H1 (cell line): Measurements from ENCODE around the gene CDR2.

Source experiments
- CREB1 ChIP-seq: IDR thresholded peaks from 2 replicates; pipeline ENCODE4 v1.6.1; 2012; ENCODE audit warnings: inconsistent platforms
- CTCF ChIP-seq, 3 experiments: IDR thresholded peaks; 1 replicate in 2 of 3; 2 replicates in 1 of 3; pipeline versions ENCODE4 v1.5.1 to v1.6.1; 2011; ENCODE audit warnings: low read length in 3 of 3, mild to moderate bottlenecking in 3 of 3, inconsistent platforms in 2 of 3, low read depth in 1 of 3, moderate library complexity in 1 of 3; ENCODE audit not compliant: insufficient read depth in 1 of 3; ENCODE audit errors: control extremely low read depth in 1 of 3
- EP300 ChIP-seq, 2 experiments: IDR thresholded peaks; 1 replicate in 1 of 2; 2 replicates in 1 of 2; pipeline ENCODE4 v1.6.1; 2011 to 2012; ENCODE audit warnings: low read depth in 2 of 2, low read length in 2 of 2, mild to moderate bottlenecking in 2 of 2, borderline replicate concordance in 1 of 2, inconsistent platforms in 1 of 2, moderate library complexity in 1 of 2
- HDAC2 ChIP-seq, 2 experiments: fragments of 300-600 bp in 1 of 2; sonication (generic) in 1 of 2; IDR thresholded peaks; 2 replicates each; pipeline ENCODE4 v1.6.1; 2011 to 2012; ENCODE audit warnings: low read depth in 2 of 2, low read length in 2 of 2, mild to moderate bottlenecking in 2 of 2, moderate library complexity in 2 of 2, borderline replicate concordance in 1 of 2, inconsistent platforms in 1 of 2
- RAD21 ChIP-seq, 2 experiments: IDR thresholded peaks in 1 of 2; conservative IDR thresholded peaks in 1 of 2; 2 replicates each; pipeline ENCODE4 v1.6.1; 2011; ENCODE audit warnings: low read depth in 2 of 2, low read length in 2 of 2, improper control_type of control experiment in 1 of 2, inconsistent platforms in 1 of 2, mild to moderate bottlenecking in 1 of 2, moderate library complexity in 1 of 2
- RFX5 ChIP-seq: IDR thresholded peaks from 2 replicates; pipeline ENCODE4 v1.6.1; 2011; ENCODE audit warnings: low read depth, low read length, improper control_type of control experiment, borderline replicate concordance
- SP2 ChIP-seq: IDR thresholded peaks from 2 replicates; pipeline ENCODE4 v1.6.1; 2012; ENCODE audit warnings: mild to moderate bottlenecking, low read length, inconsistent platforms
- SRF ChIP-seq: IDR thresholded peaks from 2 replicates; pipeline ENCODE4 v1.6.1; 2011; ENCODE audit warnings: mild to moderate bottlenecking, low read depth, low read length, moderate library complexity
- TAF1 ChIP-seq: IDR thresholded peaks from 2 replicates; pipeline ENCODE4 v1.6.1; 2011; ENCODE audit warnings: mild to moderate bottlenecking, low read depth, low read length
- TF ChIP-seq, protein P1 (sequence below): IDR thresholded peaks from 2 replicates; pipeline ENCODE4 v1.6.1; 2012; ENCODE audit warnings: inconsistent platforms
- TF ChIP-seq, protein P2 (sequence below): IDR thresholded peaks from 2 replicates; pipeline ENCODE4 v1.6.1; 2011; ENCODE audit warnings: low read length, improper control_type of control experiment
- TF ChIP-seq, protein P3 (sequence below): IDR thresholded peaks from 2 replicates; pipeline ENCODE4 v1.6.1; 2012; ENCODE audit warnings: inconsistent platforms

- TF ChIP-seq EP300 (IDR thresholded peaks at IDR 0.05; ENCODE audit: borderline replicate concordance in 1 of 2, low read depth in 2 of 2, low read length in 2 of 2) (no peak), CTCF (IDR thresholded peaks at IDR 0.05; ENCODE audit: control extremely low read depth in 1 of 3, insufficient read depth in 1 of 3, low read depth in 1 of 3, low read length in 3 of 3) (no peak), CREB1 (no peak), SP2 (no peak), HDAC2 (IDR thresholded peaks at IDR 0.05; ENCODE audit: borderline replicate concordance in 1 of 2, low read depth in 2 of 2, low read length in 2 of 2) (no peak), TAF1 (no peak), RFX5 (no peak), SRF (no peak), RAD21 (IDR thresholded peaks at IDR 0.05 in 1 of 2, conservative IDR thresholded peaks at IDR 0.05 in 1 of 2; ENCODE audit: low read depth in 2 of 2, low read length in 2 of 2) (no peak)
- TF ChIP-seq, protein P1, sequence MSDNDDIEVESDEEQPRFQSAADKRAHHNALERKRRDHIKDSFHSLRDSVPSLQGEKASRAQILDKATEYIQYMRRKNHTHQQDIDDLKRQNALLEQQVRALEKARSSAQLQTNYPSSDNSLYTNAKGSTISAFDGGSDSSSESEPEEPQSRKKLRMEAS: no peak
- TF ChIP-seq, protein P2, sequence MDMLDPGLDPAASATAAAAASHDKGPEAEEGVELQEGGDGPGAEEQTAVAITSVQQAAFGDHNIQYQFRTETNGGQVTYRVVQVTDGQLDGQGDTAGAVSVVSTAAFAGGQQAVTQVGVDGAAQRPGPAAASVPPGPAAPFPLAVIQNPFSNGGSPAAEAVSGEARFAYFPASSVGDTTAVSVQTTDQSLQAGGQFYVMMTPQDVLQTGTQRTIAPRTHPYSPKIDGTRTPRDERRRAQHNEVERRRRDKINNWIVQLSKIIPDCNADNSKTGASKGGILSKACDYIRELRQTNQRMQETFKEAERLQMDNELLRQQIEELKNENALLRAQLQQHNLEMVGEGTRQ: no peak
- TF ChIP-seq, protein P3, sequence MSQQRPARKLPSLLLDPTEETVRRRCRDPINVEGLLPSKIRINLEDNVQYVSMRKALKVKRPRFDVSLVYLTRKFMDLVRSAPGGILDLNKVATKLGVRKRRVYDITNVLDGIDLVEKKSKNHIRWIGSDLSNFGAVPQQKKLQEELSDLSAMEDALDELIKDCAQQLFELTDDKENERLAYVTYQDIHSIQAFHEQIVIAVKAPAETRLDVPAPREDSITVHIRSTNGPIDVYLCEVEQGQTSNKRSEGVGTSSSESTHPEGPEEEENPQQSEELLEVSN: no peak
These were observed 65.4 kb downstream of the CDR2 start for GRCh38 chr16:22308824-22309520.
